SK-N-SH treated with all-trans-retinoic acid at 6 μM for 48 hours (cell line): Measurements from ENCODE around the gene C2CD3.

Experiments used
- ATAC-seq: fragments of 200-7000 bp; cut with Tn5 transposase; 3 replicates; pipeline ENCODE4 v1.9.1; 2020; ENCODE audit warnings: mild to moderate bottlenecking, moderate library complexity
- ARNTL ChIP-seq: fragments of 450-650 bp; formaldehyde crosslinking; IDR thresholded peaks from 2 replicates; pipeline ENCODE4 v1.5.0; 2020; ENCODE audit warnings: low read depth, mild to moderate bottlenecking, moderate library complexity, borderline replicate concordance
- CREB5 ChIP-seq: fragments of 250-450 bp; sonication (Bioruptor Pico); IDR thresholded peaks from 2 replicates; pipeline ENCODE4 v1.5.1; 2020; ENCODE audit warnings: low read depth, mild to moderate bottlenecking, moderate library complexity
- CSRNP3 ChIP-seq: fragments of 250-450 bp; sonication (Bioruptor Pico); IDR thresholded peaks from 2 replicates; pipeline ENCODE4 v1.5.1; 2021; ENCODE audit warnings: mild to moderate bottlenecking, moderate library complexity
- ESRRG ChIP-seq: fragments of 250-450 bp; sonication (Bioruptor Pico); IDR thresholded peaks from 2 replicates; pipeline ENCODE4 v1.6.1; 2021; ENCODE audit warnings: mild to moderate bottlenecking
- GLIS3 ChIP-seq: fragments of 250-450 bp; sonication (Bioruptor Pico); IDR thresholded peaks from 2 replicates; pipeline ENCODE4 v1.5.0; 2020; ENCODE audit warnings: mild to moderate bottlenecking, moderate library complexity
- ISL1 ChIP-seq: fragments of 250-450 bp; sonication (Bioruptor Pico); IDR thresholded peaks from 2 replicates; pipeline ENCODE4 v2.1.2; 2022; ENCODE audit warnings: mild to moderate bottlenecking, moderate library complexity
- OSR1 ChIP-seq: fragments of 250-450 bp; sonication (Bioruptor Pico); IDR thresholded peaks from 2 replicates; pipeline ENCODE4 v1.8.0; 2022; ENCODE audit warnings: moderate library complexity, mild to moderate bottlenecking, inconsistent platforms
- PATZ1 ChIP-seq: fragments of 250-450 bp; sonication (Bioruptor Pico); IDR thresholded peaks from 2 replicates; pipeline ENCODE4 v1.8.0; 2020; ENCODE audit warnings: mild to moderate bottlenecking, moderate library complexity, borderline replicate concordance
- POU6F1 ChIP-seq: fragments of 250-450 bp; sonication (Bioruptor Pico); IDR thresholded peaks from 2 replicates; pipeline ENCODE4 v1.8.0; 2021; ENCODE audit warnings: low read depth, mild to moderate bottlenecking, moderate library complexity, borderline replicate concordance
- PPARA ChIP-seq: fragments of 250-450 bp; sonication (Bioruptor Pico); IDR thresholded peaks from 2 replicates; pipeline ENCODE4 v1.5.0; 2020; ENCODE audit warnings: mild to moderate bottlenecking, borderline replicate concordance
- SNAI2 ChIP-seq: fragments of 250-450 bp; sonication (Bioruptor Pico); IDR thresholded peaks from 2 replicates; pipeline ENCODE4 v1.5.0; 2020; ENCODE audit warnings: mild to moderate bottlenecking, moderate library complexity
- TCF4 ChIP-seq: fragments of 250-450 bp; sonication (Bioruptor Pico); IDR thresholded peaks from 2 replicates; pipeline ENCODE4 v1.8.0; 2021; ENCODE audit warnings: mild to moderate bottlenecking, moderate library complexity, borderline replicate concordance
- TOX ChIP-seq: fragments of 250-450 bp; sonication (Bioruptor Pico); IDR thresholded peaks from 2 replicates; pipeline ENCODE4 v1.8.0; 2021; ENCODE audit warnings: mild to moderate bottlenecking, moderate library complexity, borderline replicate concordance
- TSHZ2 ChIP-seq: fragments of 250-450 bp; sonication (Bioruptor Pico); IDR thresholded peaks from 2 replicates; pipeline ENCODE4 v1.5.0; 2020; ENCODE audit warnings: mild to moderate bottlenecking, moderate library complexity
- ZC3H10 ChIP-seq: fragments of 250-450 bp; sonication (Bioruptor Pico); IDR thresholded peaks from 2 replicates; pipeline ENCODE4 v1.5.1; 2021; ENCODE audit warnings: mild to moderate bottlenecking, moderate library complexity
- ZFP3 ChIP-seq: fragments of 250-450 bp; sonication (Bioruptor Pico); IDR thresholded peaks from 2 replicates; pipeline ENCODE4 v1.5.0; 2020; ENCODE audit warnings: mild to moderate bottlenecking, moderate library complexity
- ZFP30 ChIP-seq: fragments of 450-650 bp; formaldehyde crosslinking; IDR thresholded peaks from 2 replicates; pipeline ENCODE4 v1.5.0; 2022; ENCODE audit warnings: mild to moderate bottlenecking, moderate library complexity
- ZNF565 ChIP-seq: fragments of 450-650 bp; formaldehyde crosslinking; conservative IDR thresholded peaks from 2 replicates; pipeline ENCODE4 v1.5.0; 2020; ENCODE audit warnings: low read depth, mild to moderate bottlenecking, moderate library complexity
- ZNF70 ChIP-seq: fragments of 450-650 bp; formaldehyde crosslinking; IDR thresholded peaks from 2 replicates; pipeline ENCODE4 v1.5.0; 2020; ENCODE audit warnings: mild to moderate bottlenecking, moderate library complexity
- ZNF8 ChIP-seq: fragments of 450-650 bp; formaldehyde crosslinking; IDR thresholded peaks from 2 replicates; pipeline ENCODE4 v1.5.0; 2020; ENCODE audit warnings: mild to moderate bottlenecking, moderate library complexity

C2CD3 gene

GRCh38 chr11:74091549-74091948 lies 79.3 kb downstream of the C2CD3 start (continued):
- TF ChIP-seq ZFP3 (CRISPR knock-in tag) (no peak), CREB5 (CRISPR knock-in tag) (no peak), ZC3H10 (CRISPR knock-in tag) (no peak), TSHZ2 (CRISPR knock-in tag) (no peak), ZNF70 (CRISPR knock-in tag) (no peak), OSR1 (CRISPR knock-in tag) (no peak)

- TF ChIP-seq CREB5 (CRISPR knock-in tag) (no peak), ZNF70 (CRISPR knock-in tag) (no peak)
- ATAC-seq = no peak
These were observed 80.1 kb downstream of the C2CD3 start for GRCh38 chr11:74090701-74091100.

GRCh38 chr11:74086242-74086884 lies 84.4 kb downstream of the C2CD3 start:
- no peak for ATAC-seq
- TF ChIP-seq ZFP3 (CRISPR knock-in tag) (no peak), SNAI2 (no peak), TOX (CRISPR knock-in tag) (no peak), ZNF70 (CRISPR knock-in tag) (no peak), ESRRG (CRISPR knock-in tag) (no peak), ZFP30 (CRISPR knock-in tag) (no peak), GLIS3 (CRISPR knock-in tag) (no peak), ZNF565 (CRISPR knock-in tag) (no peak), POU6F1 (CRISPR knock-in tag) (no peak), CSRNP3 (CRISPR knock-in tag) (no peak), OSR1 (CRISPR knock-in tag) (no peak), PPARA (no peak)

- no peak; the same call in 2 of the 3 replicates for ATAC-seq
- TF ChIP-seq TOX (CRISPR knock-in tag) (no peak), ZNF70 (CRISPR knock-in tag) (no peak), ZFP3 (CRISPR knock-in tag) (0 out of 2 replicates have a peak, but pooled peaks have one; percentile 4)
These were observed 85.3 kb downstream of the C2CD3 start for GRCh38 chr11:74085542-74085892.

- ATAC-seq = no peak; the same call in 2 of the 3 replicates
These were observed 85.8 kb downstream of the C2CD3 start for GRCh38 chr11:74084796-74085541.

More at GRCh38 chr11:74084796-74085541, 85.8 kb downstream of the C2CD3 start:
- TF ChIP-seq CREB5 (CRISPR knock-in tag) (0 out of 2 replicates have a peak, but pooled peaks have one; percentile 40), PPARA (no peak), TCF4 (no peak), PATZ1 (CRISPR knock-in tag) (no peak), ISL1 (CRISPR knock-in tag) (peak; percentile 81), SNAI2 (no peak), ZFP3 (CRISPR knock-in tag) (peak; percentile 87), ARNTL (CRISPR knock-in tag) (no peak), ZNF8 (no peak), ESRRG (CRISPR knock-in tag) (no peak), ZNF70 (CRISPR knock-in tag) (no peak), ZFP30 (CRISPR knock-in tag) (no peak)
